HG03575 (cell line): ENCODE measurements around the gene YY1.
"Not testable (repeated sequence)": the region's sequence is repeated elsewhere in the genome, so short reads cannot be mapped to it uniquely, and the experiment has no call there.

Experiments used
- ATAC-seq: cut with Tn5 transposase; IDR thresholded peaks from one replicate; pipeline ENCODE4 v1.9.1; 2021; ENCODE audit not compliant: unreplicated experiment, insufficient number of reproducible peaks, low FRiP score; ENCODE audit errors: extremely low read depth

YY1 gene

GRCh38 chr14:100212476-100213333 lies 26.2 kb upstream of the YY1 start:
- ATAC-seq, result no peak

- ATAC-seq, result no peak
Observed at GRCh38 chr14:100213587-100213955, 25.4 kb upstream of the YY1 start.

- ATAC-seq, result peak; percentile 57
Observed at GRCh38 chr14:100213956-100214769, 24.8 kb upstream of the YY1 start.

GRCh38 chr14:100214770-100215083 lies 24.2 kb upstream of the YY1 start:
- no peak for ATAC-seq

GRCh38 chr14:100215330-100215885 lies 23.5 kb upstream of the YY1 start:
- no peak for ATAC-seq

- ATAC-seq, result no peak
Observed at GRCh38 chr14:100219126-100219785, 19.7 kb upstream of the YY1 start.

- peak; percentile 82 for ATAC-seq
Observed at GRCh38 chr14:100221533-100222223, 17.3 kb upstream of the YY1 start.

- ATAC-seq, result no peak
Observed at GRCh38 chr14:100222224-100223093, 16.5 kb upstream of the YY1 start.

GRCh38 chr14:100223332-100224201 lies 15.4 kb upstream of the YY1 start:
- ATAC-seq, result no peak

GRCh38 chr14:100224229-100224866 lies 14.6 kb upstream of the YY1 start:
- no peak for ATAC-seq

- no peak for ATAC-seq
Observed at GRCh38 chr14:100225169-100225568, 13.8 kb upstream of the YY1 start.

GRCh38 chr14:100230361-100230760 lies 8.6 kb upstream of the YY1 start:
- no peak for ATAC-seq

- ATAC-seq, result no peak
Observed at GRCh38 chr14:100234511-100234910, 4.4 kb upstream of the YY1 start.

- not testable (repeated sequence) for ATAC-seq
Observed at GRCh38 chr14:100236271-100236818, 2.6 kb upstream of the YY1 start.

GRCh38 chr14:100236881-100237280 lies 2.1 kb upstream of the YY1 start:
- no peak for ATAC-seq

- ATAC-seq, result no peak
Observed at GRCh38 chr14:100237735-100238418, 1.1 kb upstream of the YY1 start.
